Right lobe of liver (tissue), 6 donors: ENCODE results near the gene DQX1. TPM values are rescaled to one million over a fixed set of nuclear protein-coding genes. Genes with fewer than 3 reads are reported as not detected.

Source experiments
- ATAC-seq, 4 donors: fragments of 200-7000 bp; cut with Tn5 transposase; one replicate each; pipeline ENCODE4 v1.9.1; 2020; ENCODE audit warnings: mild to moderate bottlenecking in 4 of 4, moderate library complexity in 4 of 4
- DNase-seq, 3 donors: peaks; one replicate each; pipeline ENCODE4 v3.0.0-alpha.2; 2020
- H3K27ac ChIP-seq, 3 donors: fragments of 200-600 bp; one replicate each; pipeline ENCODE4 v1.8.0; 2022
- H3K27me3 ChIP-seq, 2 donors: fragments of 200-600 bp; one replicate each; pipeline ENCODE4 v1.8.0; 2022
- H3K36me3 ChIP-seq, 4 donors: fragments of 200-600 bp; sonication (generic) in 1 of 4; one replicate each; pipeline versions ENCODE4 v1.5.1 to v1.8.0; 2017 to 2022; ENCODE audit warnings: control low read depth in 1 of 4
- H3K4me1 ChIP-seq, 4 donors: fragments of 200-600 bp; sonication (generic) in 1 of 4; one replicate each; pipeline versions ENCODE4 v1.5.1 to v1.8.0; 2017 to 2022; ENCODE audit warnings: control low read depth in 1 of 4
- H3K4me3 ChIP-seq, 3 donors: fragments of 200-600 bp; one replicate each; pipeline ENCODE4 v1.8.0; 2022
- H3K9me3 ChIP-seq, 4 donors: fragments of 200-600 bp; sonication (generic) in 1 of 4; one replicate each; pipeline versions ENCODE4 v1.5.1 to v1.8.0; 2017 to 2022; ENCODE audit warnings: control low read depth in 1 of 4
- CTCF ChIP-seq, 4 donors: fragments of 200-600 bp in 3 of 4; fragments of 450-650 bp in 1 of 4; IDR thresholded peaks; one replicate each; pipeline versions ENCODE4 v1.5.1 to v1.8.0; 2016 to 2022; ENCODE audit warnings: antibody characterized with exemption in 4 of 4, mild to moderate bottlenecking in 2 of 4
- POLR2A ChIP-seq: fragments of 450-650 bp; IDR thresholded peaks from one replicate; pipeline ENCODE4 v1.6.1; 2017; ENCODE audit warnings: antibody characterized with exemption, mild to moderate bottlenecking
- WGBS: methylation state at CpG from one replicate; pipeline ENCODE4 v1.1.6; 2018; ENCODE audit warnings: low coverage, low lambda C conversion rate; ENCODE audit not compliant: insufficient coverage; ENCODE audit errors: missing lambda C conversion rate; 5-methylcytosine and 5-hydroxymethylcytosine counted together
- intact Hi-C, 2 donors: fragments of 100-400 bp; cut with DNase I; formaldehyde crosslinking; loops; one replicate each; pipeline versions ENCODE4 v1.11.2 to v1.14.1; 2022
- total RNA-seq, 6 experiments: library from RNA; depleted of rRNA in 2 of 6; stranded (reverse); fragments of >200 nt in 2 of 6; fragmentation: NEBNext Ultra II Directional in 3 of 6; extraction: Animal tissue kit (Norgen Biotek cat#: 25700) in 3 of 6; gene quantifications; one replicate each; pipeline versions ENCODE4 v1.1.0 to v1.2.4, GENCODE V29; 2016 to 2023
- donor health status: DM: no; HTN: yes; CAD: no.
- donor health status: DM: no; HTN: no; CAD: no.
- donor health status: DM: no; HTN: no; CAD: no.
- donor health status: DM: no; HTN: yes; CAD: no.
- donor health status: DM: no; HTN: yes; CAD: no.

DQX1 gene
- total RNA-seq, 6 experiments from 2014 or later, result not detected

DNA sequence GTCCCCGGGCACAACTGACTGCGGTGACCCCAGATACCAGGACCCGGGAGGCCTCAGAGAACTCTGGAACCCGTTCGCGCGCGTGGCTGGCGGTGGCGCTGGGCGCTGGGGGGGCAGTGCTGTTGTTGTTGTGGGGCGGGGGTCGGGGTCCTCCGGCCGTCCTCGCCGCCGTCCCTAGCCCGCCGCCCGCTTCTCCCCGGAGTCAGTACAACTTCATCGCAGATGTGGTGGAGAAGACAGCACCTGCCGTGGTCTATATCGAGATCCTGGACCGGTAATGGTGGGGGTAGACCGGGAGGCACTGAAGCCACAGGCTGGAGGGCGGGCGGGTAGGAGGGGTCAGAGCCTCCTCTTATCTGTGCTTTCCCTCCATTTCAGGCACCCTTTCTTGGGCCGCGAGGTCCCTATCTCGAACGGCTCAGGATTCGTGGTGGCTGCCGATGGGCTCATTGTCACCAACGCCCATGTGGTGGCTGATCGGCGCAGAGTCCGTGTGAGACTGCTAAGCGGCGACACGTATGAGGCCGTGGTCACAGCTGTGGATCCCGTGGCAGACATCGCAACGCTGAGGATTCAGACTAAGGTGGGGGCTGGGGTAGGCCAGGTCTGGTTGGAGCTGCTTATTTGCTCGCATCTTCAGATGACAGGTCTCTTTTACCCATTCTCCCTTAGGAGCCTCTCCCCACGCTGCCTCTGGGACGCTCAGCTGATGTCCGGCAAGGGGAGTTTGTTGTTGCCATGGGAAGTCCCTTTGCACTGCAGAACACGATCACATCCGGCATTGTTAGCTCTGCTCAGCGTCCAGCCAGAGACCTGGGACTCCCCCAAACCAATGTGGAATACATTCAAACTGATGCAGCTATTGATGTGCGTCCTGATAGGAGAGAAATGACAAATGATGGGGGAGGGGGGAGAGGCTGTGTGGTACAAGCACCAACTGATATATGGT is 4.5 kb upstream of the DQX1 start:
- no peaks in the 10 kb centered on the region for H3K9me3 ChIP-seq
- peaks cover 0 to 19% (median 6%) of the 10 kb centered on the region in 4 donors for H3K4me1 ChIP-seq
- H3K27ac ChIP-seq, result peak overlapping the region; percentile 68 to 77 (median 76)
- intact Hi-C loops, result no loop called here
- peak in 1 of 3 donors; percentile 48 for DNase-seq
- H3K4me3 ChIP-seq, result peak overlapping the region; percentile 78 to 98 (median 97)
- 4% methylated on average over 35 of the region's 54 CpGs for WGBS
- H3K36me3 ChIP-seq, result peaks cover 0 to 29% (median 9%) of the 10 kb centered on the region in 4 donors
- peak; percentile 6 to 24 (median 16) for ATAC-seq
- TF ChIP-seq POLR2A (no peak), CTCF (IDR thresholded peaks at IDR 0.05) (no peak)
- H3K27me3 ChIP-seq, result no peaks in the 10 kb centered on the region

- 0% methylated on average over 15 of the region's 87 CpGs for WGBS
- peak; percentile 93 to 96 (median 94) for ATAC-seq
- intact Hi-C loops, result loop anchor here in 1 of 2 donors (5.0 kb wide), 1 partner anchor 42 kb away; no protein-coding TSS in a partner anchor
- H3K9me3 ChIP-seq, result no peaks in the 10 kb centered on the region
- H3K27me3 ChIP-seq, result no peaks in the 10 kb centered on the region
- peak within 1 kb of the TSS; percentile 68 to 77 (median 76) for H3K27ac ChIP-seq
- peak within 1 kb of the TSS; percentile 78 to 98 (median 97) for H3K4me3 ChIP-seq
- TF ChIP-seq POLR2A, result peak; percentile 74
- peak in 1 of 4 donors; percentile 6 for TF ChIP-seq CTCF (IDR thresholded peaks at IDR 0.05)
- peaks cover 0 to 29% (median 9%) of the 10 kb centered on the region in 4 donors for H3K36me3 ChIP-seq
- H3K4me1 ChIP-seq, result peaks cover 0 to 19% (median 6%) of the 10 kb centered on the region in 4 donors
- DNase-seq, result peak; percentile 99 to 100 (median 100)
These were observed 3.6 kb upstream of the DQX1 start, which contains the start of the genes AUP1 and HTRA2 for GRCh38 chr2:74529357-74530238. TSS of gene AUP1 (minus strand) at chr2:74529706. CDS start at chr2:74529629, 77 bp downstream. TSS of gene HTRA2 (plus strand) at chr2:74529933. CDS start at chr2:74530007, 74 bp downstream.

GRCh38 chr2:74528600-74529356 is 2.7 kb upstream of the DQX1 start:
- TF ChIP-seq CTCF (IDR thresholded peaks at IDR 0.05) (no peak), POLR2A (no peak)
- intact Hi-C loops, result loop anchor here in 1 of 2 donors (5.0 kb wide), 1 partner anchor 41 kb away; no protein-coding TSS in a partner anchor
- H3K4me3 ChIP-seq, result peak overlapping the region; percentile 78 to 98 (median 97)
- H3K9me3 ChIP-seq, result no peaks in the 10 kb centered on the region
- H3K27me3 ChIP-seq, result no peaks in the 10 kb centered on the region
- ATAC-seq, result peak in 3 of 4 donors; percentile 4 to 9 (median 8)
- H3K4me1 ChIP-seq, result peaks cover 0 to 19% (median 6%) of the 10 kb centered on the region in 4 donors
- DNase-seq, result no peak
- 8% methylated on average over 20 of the region's 29 CpGs for WGBS
- peaks cover 0 to 29% (median 9%) of the 10 kb centered on the region in 4 donors for H3K36me3 ChIP-seq
- peak overlapping the region; percentile 68 to 77 (median 76) for H3K27ac ChIP-seq
